HG02763 (cell line): Measurements from ENCODE around the gene DIAPH1.

Experiments used
- ATAC-seq: cut with Tn5 transposase; IDR thresholded peaks from one replicate; pipeline ENCODE4 v1.9.1; 2021; ENCODE audit warnings: mild to moderate bottlenecking, moderate library complexity; ENCODE audit not compliant: unreplicated experiment

Gene DIAPH1

DNA sequence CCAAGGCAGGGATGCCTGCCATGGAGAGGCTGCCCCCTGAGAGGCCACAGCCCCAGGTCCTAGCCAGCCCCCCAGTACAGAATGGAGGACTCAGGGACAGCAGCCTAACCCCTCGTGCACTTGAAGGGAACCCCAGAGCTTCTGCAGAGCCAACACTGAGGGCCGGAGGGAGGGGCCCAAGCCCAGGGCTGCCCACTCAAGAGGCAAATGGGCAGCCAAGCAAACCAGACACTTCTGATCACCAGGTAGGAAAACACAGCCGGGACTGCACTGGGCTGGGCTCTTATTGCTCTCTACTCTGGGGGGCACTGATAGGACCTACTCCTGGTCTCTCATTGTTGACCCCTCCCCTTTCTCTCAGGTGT, 21.2 kb upstream of the DIAPH1 start:
- no peak for ATAC-seq

DNA sequence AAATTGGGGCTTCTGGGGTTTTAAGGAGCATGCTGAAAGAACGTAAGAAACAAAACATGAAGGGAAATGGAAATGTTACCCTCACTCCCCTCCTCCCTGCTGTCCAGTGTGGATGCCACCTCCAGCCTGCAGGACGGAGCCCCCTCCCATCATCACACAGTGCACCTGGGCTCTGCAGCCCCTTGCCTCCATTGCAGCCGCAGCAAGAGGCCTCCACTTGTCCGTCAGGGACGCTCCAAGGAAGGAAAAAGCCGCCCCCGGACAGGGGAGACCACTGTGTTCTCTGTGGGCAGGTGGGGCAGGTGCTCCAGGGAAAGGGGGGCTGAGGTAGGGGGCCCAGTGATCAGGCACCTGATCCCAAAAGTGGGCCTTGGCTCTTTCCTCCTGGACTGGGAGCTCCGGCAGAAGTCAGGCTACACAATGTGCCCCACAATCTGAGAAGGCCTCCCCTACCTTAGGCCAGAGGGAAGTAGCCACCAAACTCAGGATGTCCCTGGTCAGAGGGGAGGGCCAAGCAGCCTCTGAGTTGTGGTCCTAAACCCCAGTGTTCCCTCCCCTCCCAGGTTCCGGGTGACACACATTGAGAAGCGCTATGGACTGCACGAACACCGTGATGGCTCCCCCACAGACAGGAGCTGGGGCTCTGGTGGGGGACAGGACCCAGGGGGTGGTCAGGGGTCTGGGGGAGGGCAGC, 20.7 kb upstream of the DIAPH1 start:
- no peak for ATAC-seq

GRCh38 chr5:141638771-141639170, 20.0 kb upstream of the DIAPH1 start:
- no peak for ATAC-seq

DNA sequence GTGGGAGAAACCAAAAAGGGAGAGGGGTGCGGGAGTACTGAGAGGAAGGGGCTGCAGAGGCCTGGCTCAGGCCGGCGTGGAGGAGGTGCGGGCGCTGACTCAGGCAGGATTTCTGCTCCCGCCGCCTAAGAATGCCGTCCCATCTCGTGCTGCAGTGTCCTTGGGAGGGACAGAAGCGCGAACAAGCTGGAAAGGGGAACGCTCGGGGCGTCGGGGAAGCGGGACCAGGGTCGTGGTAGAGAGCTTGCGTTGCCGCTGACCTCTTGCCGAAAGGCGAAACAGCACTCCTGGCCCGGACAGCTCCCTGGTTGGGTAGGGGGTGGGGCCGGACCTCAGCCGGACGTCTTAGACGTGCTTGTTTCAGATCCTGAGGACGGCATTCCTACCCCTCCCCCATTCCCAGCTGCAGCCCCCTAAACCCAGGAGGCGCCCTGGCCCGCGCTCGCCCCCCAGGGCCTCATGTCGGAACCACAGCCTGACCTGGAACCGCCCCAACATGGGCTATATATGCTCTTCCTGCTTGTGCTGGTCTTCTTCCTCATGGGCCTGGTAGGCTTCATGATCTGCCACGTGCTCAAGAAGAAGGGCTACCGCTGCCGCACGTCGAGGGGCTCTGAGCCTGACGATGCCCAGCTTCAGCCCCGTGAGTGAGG, 19.1 kb upstream of the DIAPH1 start:
- peak; percentile 20 for ATAC-seq

GRCh38 chr5:141637123-141637766, 18.4 kb upstream of the DIAPH1 start:
- ATAC-seq = peak; percentile 12

GRCh38 chr5:141636413-141637122, 17.8 kb upstream of the DIAPH1 start, which contains the start of the genes HDAC3 and RELL2:
HDAC3 (minus strand) TSS chr5:141636849; CDS start chr5:141636790, 59 bp downstream.
RELL2 (plus strand) TSS chr5:141636997; CDS start chr5:141638226, 1,229 bp downstream.
- peak; percentile 76 for ATAC-seq

DNA sequence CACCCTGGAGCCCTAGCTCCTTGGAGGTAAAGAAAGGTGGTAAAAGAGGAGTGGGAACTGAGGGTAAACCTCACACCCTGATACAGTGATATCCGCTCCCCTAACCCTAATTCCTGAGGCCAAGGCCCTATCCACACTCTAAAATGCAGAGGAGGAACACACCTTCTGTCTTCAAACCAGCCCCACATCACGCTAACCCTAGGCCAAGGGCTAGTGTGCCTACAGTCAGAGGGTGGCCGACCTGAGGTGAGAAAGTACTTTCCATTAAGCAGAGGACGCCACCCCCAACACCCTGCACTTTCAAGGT, 17.3 kb upstream of the DIAPH1 start:
- no peak for ATAC-seq

DNA sequence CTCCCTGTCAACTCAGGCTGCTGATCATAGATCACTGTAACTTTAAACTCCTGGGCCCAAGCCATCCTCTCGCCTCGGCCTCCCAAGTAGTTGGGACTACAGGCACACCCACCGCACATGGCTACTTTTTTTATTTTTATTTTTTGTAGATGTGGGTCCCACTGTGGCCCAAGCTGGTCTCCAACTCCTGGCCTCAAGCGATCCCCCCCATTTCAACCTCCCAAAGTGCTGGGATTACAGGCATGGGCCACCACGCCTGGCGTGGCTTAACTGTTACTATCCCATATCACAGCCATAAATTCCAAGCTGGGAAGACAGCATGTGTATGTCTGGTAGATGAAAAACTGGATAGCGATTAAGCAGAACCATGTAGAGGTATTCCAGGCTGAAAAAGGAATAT, 16.8 kb upstream of the DIAPH1 start:
- ATAC-seq = no peak

GRCh38 chr5:141634720-141635119, 15.9 kb upstream of the DIAPH1 start:
- no peak for ATAC-seq

- ATAC-seq = peak; percentile 55
These were observed 15.2 kb upstream of the DIAPH1 start for GRCh38 chr5:141633871-141634561.

DNA sequence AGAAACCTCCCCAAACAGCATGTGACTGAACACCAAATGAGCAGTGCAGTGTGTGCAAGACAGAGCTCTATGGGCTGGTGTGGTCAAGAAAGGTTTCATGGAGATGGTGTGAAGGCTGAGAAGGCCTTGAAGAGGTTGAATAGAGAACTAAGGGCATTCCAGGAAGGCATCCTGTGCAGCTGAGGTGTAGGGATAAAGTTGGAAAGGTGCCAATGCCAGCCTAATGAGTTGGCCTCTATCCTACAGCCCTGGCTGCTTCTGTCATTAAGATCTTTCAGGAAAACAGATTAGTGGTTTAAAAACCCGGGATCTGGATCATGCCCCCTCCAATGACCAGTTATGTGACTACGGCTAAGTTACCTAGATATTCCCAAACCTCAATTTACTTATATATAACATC, 13.8 kb upstream of the DIAPH1 start:
- no peak for ATAC-seq

DNA sequence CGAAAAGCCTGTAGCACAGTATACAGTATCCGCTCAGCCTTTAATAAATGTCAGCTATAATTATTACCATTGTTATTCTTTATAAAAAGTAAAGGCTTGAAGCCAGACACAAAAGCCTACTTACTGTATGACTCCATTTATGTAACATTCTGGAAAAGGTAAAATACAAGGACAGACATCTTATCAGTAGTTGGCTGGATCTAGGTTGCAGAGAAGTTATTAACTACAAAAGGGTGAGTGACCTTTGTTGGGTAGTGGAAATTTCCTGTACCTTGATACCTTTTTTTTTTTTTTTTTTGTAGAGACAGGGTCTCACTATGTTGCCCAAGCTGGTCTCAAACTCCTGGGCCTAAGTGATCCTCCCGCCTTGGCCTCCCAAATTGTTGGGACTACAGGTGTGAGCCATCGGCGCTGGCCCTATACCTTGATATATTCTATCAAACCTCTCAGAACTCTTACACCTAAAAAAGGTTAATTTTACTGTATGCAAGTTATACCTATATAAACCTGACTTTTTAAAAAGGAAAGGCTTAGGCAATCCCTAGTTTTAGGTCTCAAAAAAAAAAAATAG, 11.9 kb upstream of the DIAPH1 start:
- no peak for ATAC-seq

DNA sequence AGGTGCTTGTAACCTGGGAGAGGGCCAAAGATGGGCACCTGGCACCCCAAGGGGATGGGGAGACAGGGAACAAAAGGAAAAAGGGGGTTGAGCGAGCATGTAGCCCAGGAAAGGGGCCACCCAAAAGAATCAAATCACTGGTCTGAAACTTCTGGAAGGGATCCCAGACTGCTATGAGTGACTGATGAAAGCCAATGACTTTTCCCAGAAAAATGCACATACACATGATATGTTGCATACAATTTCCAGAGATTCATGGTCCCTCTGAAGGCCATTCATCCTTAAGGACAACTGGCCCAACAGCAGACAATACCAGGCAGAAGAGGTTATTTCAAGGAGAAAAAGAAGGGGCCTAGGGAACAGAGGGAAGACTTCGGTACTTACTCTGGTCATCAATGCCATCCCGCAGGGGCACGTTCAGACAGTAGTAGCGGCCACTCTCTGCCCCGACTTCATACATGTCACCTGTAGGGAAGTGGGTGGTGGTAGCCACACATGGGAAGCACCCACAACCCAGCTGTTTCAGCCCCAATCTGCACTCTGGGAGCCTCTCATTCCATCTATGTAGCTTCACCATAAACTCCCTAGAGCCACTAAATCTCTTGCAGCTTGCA, 9.5 kb upstream of the DIAPH1 start:
- no peak for ATAC-seq

GRCh38 chr5:141623611-141624010, 4.8 kb upstream of the DIAPH1 start:
- ATAC-seq = no peak

DNA sequence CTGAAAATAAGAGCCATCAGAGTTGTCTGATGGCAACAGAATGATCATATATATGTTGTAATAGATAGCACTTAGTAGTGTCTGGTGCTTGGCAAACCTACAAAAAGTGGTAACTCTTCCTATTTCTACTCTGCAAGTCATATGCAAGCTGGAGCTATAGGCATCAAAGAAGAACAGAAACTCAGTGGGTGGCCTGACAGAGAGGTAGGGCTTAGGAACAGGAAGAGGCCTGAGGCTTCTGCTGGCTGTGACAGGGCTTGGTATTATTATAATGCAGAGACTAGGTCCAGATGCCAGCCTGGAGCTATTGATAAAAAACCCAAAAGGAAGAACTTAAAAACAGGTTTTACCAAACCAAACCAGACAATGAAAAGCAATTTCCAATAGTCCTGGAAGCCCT, 4.4 kb upstream of the DIAPH1 start:
- peak; percentile 37 for ATAC-seq

- peak; percentile 28 for ATAC-seq
These were observed 583 bp downstream of the DIAPH1 start for GRCh38 chr5:141618030-141618803.

DNA sequence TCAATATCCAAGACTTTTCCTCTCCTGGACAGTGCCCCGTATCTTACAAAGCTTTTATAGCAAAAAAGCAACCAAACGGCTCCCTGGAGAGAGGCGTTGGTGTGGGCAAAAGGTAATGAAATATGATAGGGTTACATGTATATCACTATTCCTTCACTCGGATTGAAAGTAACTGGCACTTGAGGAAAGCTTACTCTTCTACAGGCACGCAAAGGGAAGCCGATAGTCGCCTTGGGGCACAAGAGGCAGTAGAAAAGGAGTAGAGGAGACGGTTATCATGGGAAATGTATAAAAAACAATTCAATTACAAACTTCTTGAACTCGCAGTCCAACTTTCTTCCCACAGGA, 1.1 kb downstream of the DIAPH1 start:
- no peak for ATAC-seq

DNA sequence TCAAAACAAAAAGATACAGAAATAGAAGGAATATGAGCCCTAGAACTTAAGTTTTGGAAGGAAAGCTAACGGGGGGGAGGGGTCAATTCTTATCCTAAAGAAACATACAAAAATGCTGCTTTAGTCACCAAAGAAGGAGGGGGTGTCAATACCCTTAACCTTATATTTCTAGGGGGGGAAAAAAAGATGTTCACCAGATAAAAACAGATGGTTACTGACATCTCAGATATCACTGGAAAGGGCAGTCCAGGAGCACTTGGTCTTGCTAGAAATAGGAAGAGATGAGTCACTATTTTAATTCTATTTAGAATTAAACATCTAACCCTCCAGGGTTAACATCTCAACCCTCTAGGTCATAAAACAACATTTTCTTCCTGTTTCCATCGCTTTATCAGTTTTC, 1.7 kb downstream of the DIAPH1 start:
- ATAC-seq = no peak

- ATAC-seq = no peak
These were observed 2.6 kb downstream of the DIAPH1 start for GRCh38 chr5:141615991-141616720.
